ENCODE data around the gene NEDD4.
A peak's percentile ranks its signal among the peaks of the same experiment; 100 is the strongest.
"Not testable (repeated sequence)": the region's sequence is repeated elsewhere in the genome, so short reads cannot be mapped to it uniquely, and the experiment has no call there.

Gene NEDD4

GRCh38 chr15:55821740-55822139 lies 171.7 kb downstream of the NEDD4 start:
- not testable (repeated sequence) for DNase-seq

- DNase-seq, result no peak
Observed at GRCh38 chr15:55820043-55820442, 173.4 kb downstream of the NEDD4 start.

GRCh38 chr15:55819397-55820034 lies 173.9 kb downstream of the NEDD4 start:
- DNase-seq, result no peak

GRCh38 chr15:55816017-55816416 lies 177.4 kb downstream of the NEDD4 start:
- DNase-seq, result no peak

GRCh38 chr15:55802600-55803376 lies 190.6 kb downstream of the NEDD4 start:
- DNase-seq, result no peak

- DNase-seq, result no peak
Observed at GRCh38 chr15:55800216-55800615, 193.2 kb downstream of the NEDD4 start.

- DNase-seq, result no peak
Observed at GRCh38 chr15:55799291-55800212, 193.9 kb downstream of the NEDD4 start.

- no peak for DNase-seq
Observed at GRCh38 chr15:55796321-55796965, 197.0 kb downstream of the NEDD4 start.

GRCh38 chr15:55795031-55795430 lies 198.4 kb downstream of the NEDD4 start:
- no peak for DNase-seq

- no peak for DNase-seq
Observed at GRCh38 chr15:55791551-55792400, 201.6 kb downstream of the NEDD4 start.

GRCh38 chr15:55789066-55789660 lies 204.2 kb downstream of the NEDD4 start:
- peak; percentile 42 for DNase-seq

- DNase-seq, result no peak
Observed at GRCh38 chr15:55786341-55786740, 207.1 kb downstream of the NEDD4 start.

GRCh38 chr15:55785593-55785992 lies 207.8 kb downstream of the NEDD4 start:
- DNase-seq, result not testable (repeated sequence)

GRCh38 chr15:55784286-55784685 lies 209.1 kb downstream of the NEDD4 start:
- DNase-seq, result no peak

- no peak for DNase-seq
Observed at GRCh38 chr15:55782901-55783300, 210.5 kb downstream of the NEDD4 start.

GRCh38 chr15:55780292-55780691 lies 213.1 kb downstream of the NEDD4 start:
- DNase-seq, result no peak

- no peak for DNase-seq
Observed at GRCh38 chr15:55778932-55779331, 214.5 kb downstream of the NEDD4 start.
